ENCODE results near the gene FAM20A.

The FAM20A gene

GRCh38 chr17:68592682-68593641 lies 8.2 kb downstream of the FAM20A start:
- Histone ChIP-seq H3K9ac (no peak overlapping the region), H3K4me3 (IDR thresholded peaks at IDR 0.05; ENCODE audit: insufficient read depth, low read depth, low read length) (no peak overlapping the region), H3K4me2 (no peak overlapping the region), H3K4me1 (ENCODE audit: low read depth, poor library complexity, severe bottlenecking) (no peaks in the 10 kb centered on the region), H3K27me3 (ENCODE audit: insufficient read depth, low read depth) (no peaks in the 10 kb centered on the region), H3K36me3 (ENCODE audit: insufficient read depth) (no peaks in the 10 kb centered on the region), H3K27ac (no peak overlapping the region), H4K20me1 (ENCODE audit: insufficient read depth) (no peaks in the 10 kb centered on the region), H3K79me2 (ENCODE audit: insufficient read depth, low read depth) (no peaks in the 10 kb centered on the region), H2AFZ (ENCODE audit: low read depth) (no peak overlapping the region)
- TF ChIP-seq CTCF (conservative IDR thresholded peaks at IDR 0.05; ENCODE audit: low read depth, low read length), result no peak

- no peak overlapping the region for H3K4me3 ChIP-seq (IDR thresholded peaks at IDR 0.05; ENCODE audit: insufficient read depth, low read depth, low read length)
- no peak overlapping the region for H3K27ac ChIP-seq
- TF ChIP-seq CTCF (conservative IDR thresholded peaks at IDR 0.05; ENCODE audit: low read depth, low read length), result no peak
- no peaks in the 10 kb centered on the region for H4K20me1 ChIP-seq (ENCODE audit: insufficient read depth)
- no peak overlapping the region for H3K4me2 ChIP-seq
- no peak overlapping the region for H3K9ac ChIP-seq
- H3K36me3 ChIP-seq (ENCODE audit: insufficient read depth), result no peaks in the 10 kb centered on the region
- H2AFZ ChIP-seq (ENCODE audit: low read depth), result no peak overlapping the region
- no peaks in the 10 kb centered on the region for H3K4me1 ChIP-seq (ENCODE audit: low read depth, poor library complexity, severe bottlenecking)
- H3K79me2 ChIP-seq (ENCODE audit: insufficient read depth, low read depth), result no peaks in the 10 kb centered on the region
- H3K27me3 ChIP-seq (ENCODE audit: insufficient read depth, low read depth), result no peaks in the 10 kb centered on the region
Measured at GRCh38 chr17:68592009-68592408, 9.2 kb downstream of the FAM20A start.

GRCh38 chr17:68591583-68591982 lies 9.6 kb downstream of the FAM20A start:
- TF ChIP-seq CTCF (conservative IDR thresholded peaks at IDR 0.05; ENCODE audit: low read depth, low read length), result no peak
- no peaks in the 10 kb centered on the region for H3K27me3 ChIP-seq (ENCODE audit: insufficient read depth, low read depth)
- no peak overlapping the region for H3K4me2 ChIP-seq
- no peaks in the 10 kb centered on the region for H3K79me2 ChIP-seq (ENCODE audit: insufficient read depth, low read depth)
- H3K4me1 ChIP-seq (ENCODE audit: low read depth, poor library complexity, severe bottlenecking), result no peaks in the 10 kb centered on the region
- H3K36me3 ChIP-seq (ENCODE audit: insufficient read depth), result no peaks in the 10 kb centered on the region
- H4K20me1 ChIP-seq (ENCODE audit: insufficient read depth), result no peaks in the 10 kb centered on the region
- H3K9ac ChIP-seq, result no peak overlapping the region
- H2AFZ ChIP-seq (ENCODE audit: low read depth), result no peak overlapping the region
- no peak overlapping the region for H3K27ac ChIP-seq
- no peak overlapping the region for H3K4me3 ChIP-seq (IDR thresholded peaks at IDR 0.05; ENCODE audit: insufficient read depth, low read depth, low read length)

- H3K4me1 ChIP-seq (ENCODE audit: low read depth, poor library complexity, severe bottlenecking), result no peaks in the 10 kb centered on the region
- H3K4me3 ChIP-seq (IDR thresholded peaks at IDR 0.05; ENCODE audit: insufficient read depth, low read depth, low read length), result no peak overlapping the region
- no peak overlapping the region for H3K27ac ChIP-seq
- no peak overlapping the region for H2AFZ ChIP-seq (ENCODE audit: low read depth)
- no peak for TF ChIP-seq CTCF (conservative IDR thresholded peaks at IDR 0.05; ENCODE audit: low read depth, low read length)
- H3K4me2 ChIP-seq, result no peak overlapping the region
- H4K20me1 ChIP-seq (ENCODE audit: insufficient read depth), result no peaks in the 10 kb centered on the region
- H3K36me3 ChIP-seq (ENCODE audit: insufficient read depth), result no peaks in the 10 kb centered on the region
- H3K79me2 ChIP-seq (ENCODE audit: insufficient read depth, low read depth), result no peaks in the 10 kb centered on the region
- no peak overlapping the region for H3K9ac ChIP-seq
- H3K27me3 ChIP-seq (ENCODE audit: insufficient read depth, low read depth), result no peaks in the 10 kb centered on the region
Measured at GRCh38 chr17:68589086-68589485, 12.1 kb downstream of the FAM20A start.
